Dermis blood vessel endothelial cell (primary cell): ENCODE data around the gene SGSH. TPM values are rescaled to one million over a fixed set of nuclear protein-coding genes. Genes with fewer than 3 reads are reported as not detected.

ENCODE experiments used
- DNase-seq: peaks from one replicate; pipeline ENCODE4 v3.0.0; 2010
- total RNA-seq: library from RNA; depleted of rRNA; stranded (reverse); fragments of >200 nt; gene quantifications from 2 replicates; pipeline ENCODE4 v1.2.3, GENCODE V29; 2014

Gene SGSH
- total RNA-seq, 1 donor from 2014 or later: 14.3 TPM

DNA sequence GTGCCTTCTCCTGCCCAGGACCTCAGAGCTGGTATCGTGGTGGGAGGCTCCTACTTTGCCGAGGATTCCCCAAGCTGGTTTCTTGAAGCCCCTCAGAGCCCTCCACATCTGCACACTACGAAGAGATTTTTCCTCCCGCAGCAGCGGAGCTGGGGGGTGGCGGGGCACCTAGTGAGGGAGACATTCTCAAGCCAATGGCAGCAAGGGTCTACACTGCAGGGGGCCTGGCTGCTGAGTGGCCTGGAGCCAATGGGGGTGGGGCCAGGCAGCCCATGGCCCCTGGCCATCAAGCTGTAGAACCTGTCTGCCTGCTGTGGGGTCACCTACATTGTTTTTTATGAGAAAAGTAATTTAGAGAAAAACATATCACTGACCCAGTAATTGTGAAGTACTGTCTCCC lies 5.1 kb upstream of the SGSH start:
- no peak for DNase-seq

- no peak for DNase-seq
Observed at GRCh38 chr17:80224683-80225082, 4.5 kb upstream of the SGSH start.

GRCh38 chr17:80223838-80224497 lies 3.8 kb upstream of the SGSH start:
- no peak for DNase-seq

- DNase-seq: no peak
Observed at GRCh38 chr17:80223142-80223815, 3.1 kb upstream of the SGSH start.

GRCh38 chr17:80222376-80223141 lies 2.4 kb upstream of the SGSH start:
- DNase-seq: no peak

DNA sequence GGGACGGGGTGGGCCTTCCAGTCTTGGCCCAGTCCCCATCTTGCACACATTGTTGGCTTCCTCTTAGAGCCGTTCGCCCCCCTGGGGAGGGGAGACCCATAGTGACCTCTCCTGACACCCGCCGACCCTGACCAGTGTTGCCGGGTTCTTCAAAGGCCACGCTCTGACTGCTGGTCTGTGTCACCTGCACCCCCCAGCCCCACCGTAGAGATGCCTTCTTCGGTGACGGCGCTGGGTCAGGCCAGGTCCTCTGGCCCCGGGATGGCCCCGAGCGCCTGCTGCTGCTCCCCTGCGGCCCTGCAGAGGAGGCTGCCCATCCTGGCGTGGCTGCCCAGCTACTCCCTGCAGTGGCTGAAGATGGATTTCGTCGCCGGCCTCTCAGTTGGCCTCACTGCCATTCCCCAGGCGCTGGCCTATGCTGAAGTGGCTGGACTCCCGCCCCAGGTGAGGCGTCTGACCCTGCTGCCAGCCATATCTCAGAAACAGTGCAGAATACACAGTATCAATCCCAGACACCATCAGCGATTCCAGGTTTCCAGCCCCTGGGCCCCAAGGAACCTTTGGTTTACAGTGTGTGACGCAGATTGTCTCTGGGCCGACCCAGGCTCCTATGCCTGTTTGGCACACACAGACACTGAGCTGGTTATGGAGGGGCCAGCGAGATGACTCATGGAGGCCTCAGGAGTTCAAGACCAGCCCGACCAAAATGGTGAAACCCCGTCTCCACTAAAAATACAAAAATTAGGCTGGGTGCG lies 1.4 kb upstream of the SGSH start:
- no peak for DNase-seq

DNA sequence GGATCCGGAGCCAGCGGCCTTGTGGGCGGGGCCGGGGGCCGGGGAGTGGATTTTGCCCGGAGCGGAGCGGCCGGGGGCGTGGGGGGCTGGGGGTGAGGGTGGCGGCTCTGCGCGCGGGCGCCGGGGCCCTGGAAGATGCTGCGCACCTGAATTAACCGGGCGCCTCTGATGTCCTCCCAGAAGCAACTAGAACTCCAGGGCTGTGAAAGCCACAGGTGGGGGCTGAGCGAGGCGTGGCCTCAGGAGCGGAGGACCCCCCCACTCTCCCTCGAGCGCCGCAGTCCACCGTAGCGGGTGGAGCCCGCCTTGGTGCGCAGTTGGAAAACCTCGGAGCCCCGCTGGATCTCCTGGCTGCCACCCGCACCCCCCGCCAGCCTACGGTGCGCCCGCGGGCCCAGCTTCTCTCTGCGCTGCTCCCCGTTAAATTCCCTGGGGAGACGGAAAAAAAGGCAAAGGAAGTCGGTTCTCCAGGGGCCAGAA lies 643 bp upstream of the SGSH start:
- DNase-seq: peak; percentile 35

DNA sequence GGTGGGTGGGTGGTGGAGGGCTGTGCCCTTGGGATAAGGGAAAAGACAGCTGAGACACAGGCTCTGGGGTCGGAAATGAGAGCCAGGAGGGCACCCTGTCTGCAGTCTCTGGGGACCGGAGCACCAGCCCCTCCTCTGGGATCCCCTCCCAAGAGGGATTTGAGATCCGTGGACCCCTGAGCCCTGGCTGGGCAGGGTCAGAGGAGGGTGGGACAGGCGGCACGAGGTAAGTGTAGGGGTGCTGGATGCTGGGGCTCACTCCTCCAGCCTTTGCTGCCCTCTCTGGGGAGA lies 425 bp downstream of the SGSH start:
- DNase-seq: no peak

GRCh38 chr17:80219013-80219762 lies 945 bp downstream of the SGSH start:
- DNase-seq: peak; percentile 62

GRCh38 chr17:80218391-80218790 lies 1.7 kb downstream of the SGSH start:
- DNase-seq: no peak

GRCh38 chr17:80217703-80218362 lies 2.3 kb downstream of the SGSH start:
- no peak for DNase-seq

GRCh38 chr17:80216473-80217456 lies 3.4 kb downstream of the SGSH start:
- DNase-seq: no peak

DNA sequence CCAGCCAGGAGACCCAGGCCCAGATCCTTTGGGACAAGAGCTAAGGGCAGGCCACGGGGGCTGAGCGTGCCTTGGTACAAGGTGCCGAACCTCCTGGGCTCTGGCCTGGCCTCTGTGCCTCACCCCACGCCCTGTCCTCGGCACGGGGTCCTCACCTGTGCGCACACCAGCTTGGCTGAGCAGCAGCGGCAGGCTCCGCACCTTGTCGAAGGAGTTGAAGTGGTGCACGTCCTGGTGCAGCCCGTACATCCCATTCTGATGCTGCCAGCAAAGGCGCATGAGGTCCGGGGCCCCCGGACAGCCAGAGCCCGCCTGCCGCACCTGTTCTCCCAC lies 5.3 kb downstream of the SGSH start:
- DNase-seq: no peak

DNA sequence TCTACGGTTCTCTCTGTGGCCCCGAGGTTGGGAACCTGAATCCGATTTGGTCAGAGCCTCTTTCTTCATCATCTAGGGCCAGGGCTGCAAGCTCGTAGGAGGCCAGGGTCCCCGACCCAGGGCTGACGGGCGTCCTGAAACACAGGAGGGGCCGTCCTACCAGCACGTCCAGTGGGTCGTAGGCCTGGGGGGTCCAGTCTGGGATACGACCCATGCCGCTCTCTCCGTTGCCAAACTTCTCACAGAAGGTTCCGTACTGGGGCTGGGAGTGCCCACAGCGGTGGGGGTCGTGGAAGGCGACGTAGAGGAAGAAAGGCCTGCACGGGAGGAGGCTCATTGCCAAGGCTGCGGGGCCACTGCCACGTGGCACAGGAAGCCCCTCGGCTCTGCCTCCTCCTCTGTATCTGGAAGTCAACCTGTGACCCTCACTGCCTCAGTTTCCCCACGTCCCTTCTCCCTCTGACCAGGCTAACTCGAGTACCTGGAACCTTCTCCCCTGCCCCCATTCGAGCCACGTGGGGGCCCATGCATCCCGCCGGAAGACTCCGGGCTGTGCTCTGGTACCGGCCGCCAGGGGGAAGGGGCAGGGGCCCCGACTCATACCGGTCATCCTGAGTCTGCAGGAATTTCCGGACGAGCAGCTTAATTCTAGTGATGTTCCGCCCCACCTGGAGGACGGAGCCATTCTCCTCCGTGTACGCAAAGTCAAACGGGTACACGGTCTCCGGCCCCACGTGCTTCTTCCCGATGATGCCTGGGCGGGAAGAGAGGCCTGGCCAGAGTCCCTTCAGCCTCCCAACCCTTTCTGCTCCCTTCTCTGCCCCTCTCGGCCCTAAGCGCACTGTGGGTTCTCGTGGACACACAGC lies 5.9 kb downstream of the SGSH start:
- DNase-seq: no peak

DNA sequence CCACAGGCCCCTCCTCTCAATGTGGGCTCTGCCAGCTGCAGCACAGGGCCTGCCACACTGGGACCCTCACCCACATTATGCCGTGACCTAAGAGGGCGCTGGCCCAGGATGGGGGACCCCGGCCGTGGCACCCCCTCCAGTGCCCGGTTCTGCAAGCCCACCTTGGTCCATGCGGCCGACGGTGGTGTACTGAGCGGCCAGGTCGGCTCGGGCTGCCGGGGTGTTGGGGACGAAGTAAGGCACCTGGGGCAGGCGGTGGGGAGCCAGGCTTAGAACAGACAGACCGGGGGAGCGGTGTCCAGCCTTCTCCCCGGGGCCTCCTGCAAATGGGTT lies 6.5 kb downstream of the SGSH start:
- no peak for DNase-seq

DNA sequence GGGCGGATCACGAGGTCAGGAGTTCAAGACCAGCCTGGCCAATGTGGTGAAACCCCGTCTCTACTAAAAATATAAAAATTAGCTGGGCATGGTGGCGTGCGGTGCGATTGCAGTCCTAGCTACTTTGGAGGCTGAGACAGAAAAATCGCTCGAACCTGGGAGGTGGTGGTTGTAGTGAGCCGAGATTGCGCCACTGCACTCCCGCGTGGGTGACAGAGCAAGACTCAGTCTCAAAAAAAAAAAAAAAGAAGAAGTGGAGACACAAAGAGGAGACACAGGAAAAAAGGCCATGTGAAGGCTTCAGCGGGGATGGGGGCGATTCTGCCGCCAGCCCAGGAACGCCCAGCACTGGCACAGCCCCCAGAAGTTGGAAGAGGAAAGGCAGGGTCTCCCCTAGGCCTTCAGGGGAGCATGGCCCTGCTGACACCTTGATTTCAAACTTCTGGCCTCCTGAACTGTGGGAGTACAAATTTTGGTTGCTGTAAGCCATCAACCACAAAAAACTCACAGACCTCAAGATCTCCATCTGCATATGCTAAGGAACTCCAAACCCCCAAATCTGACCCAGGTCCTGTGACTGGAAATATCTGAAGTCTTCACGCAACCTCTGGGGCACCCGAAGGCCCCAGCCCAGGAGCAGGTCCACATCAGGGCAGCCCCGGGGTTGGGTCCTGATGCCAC lies 7.0 kb downstream of the SGSH start:
- DNase-seq: no peak

DNA sequence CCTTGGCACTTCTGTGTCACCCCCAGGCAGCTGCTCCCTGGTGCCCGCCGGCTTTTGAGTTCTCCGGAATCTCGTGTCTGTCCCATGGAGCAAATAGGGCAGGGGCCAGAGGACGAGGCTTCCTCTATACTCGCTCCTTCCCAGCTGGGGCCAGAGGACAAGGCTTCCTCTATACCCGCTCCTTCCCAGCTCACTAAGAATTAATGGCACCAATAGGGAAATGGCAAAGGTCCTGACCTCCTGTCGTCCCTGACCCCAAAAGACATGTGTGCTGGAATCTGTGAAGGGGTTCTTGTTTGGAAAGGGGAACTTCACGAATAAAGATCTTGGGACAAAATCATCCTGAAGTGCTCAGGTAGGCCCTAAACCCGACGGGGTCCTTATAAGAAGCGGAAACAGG lies 7.6 kb downstream of the SGSH start:
- DNase-seq: no peak

DNA sequence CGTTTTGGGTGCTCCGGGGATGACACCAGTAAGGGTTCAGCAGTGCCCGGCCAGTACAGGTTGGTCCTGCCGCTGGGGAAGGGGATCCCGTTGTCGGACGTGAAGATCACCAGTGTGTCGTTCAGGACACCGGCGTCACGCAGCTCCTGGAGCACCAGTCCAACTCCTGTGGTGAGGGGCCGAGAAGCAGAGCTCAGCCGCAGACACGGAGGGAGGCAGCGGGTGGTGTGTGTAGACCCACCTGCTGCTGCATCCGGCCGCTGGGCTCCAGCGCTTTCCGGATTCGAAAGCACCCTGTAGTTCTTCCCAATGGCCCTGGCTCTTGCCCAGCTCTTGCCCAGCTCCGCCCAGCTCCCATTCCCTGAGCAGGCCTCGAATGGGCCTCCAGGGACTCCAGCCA lies 8.0 kb downstream of the SGSH start:
- DNase-seq: no peak
